ENCODE measurements around the gene ZFHX3.

The ZFHX3 gene

DNA sequence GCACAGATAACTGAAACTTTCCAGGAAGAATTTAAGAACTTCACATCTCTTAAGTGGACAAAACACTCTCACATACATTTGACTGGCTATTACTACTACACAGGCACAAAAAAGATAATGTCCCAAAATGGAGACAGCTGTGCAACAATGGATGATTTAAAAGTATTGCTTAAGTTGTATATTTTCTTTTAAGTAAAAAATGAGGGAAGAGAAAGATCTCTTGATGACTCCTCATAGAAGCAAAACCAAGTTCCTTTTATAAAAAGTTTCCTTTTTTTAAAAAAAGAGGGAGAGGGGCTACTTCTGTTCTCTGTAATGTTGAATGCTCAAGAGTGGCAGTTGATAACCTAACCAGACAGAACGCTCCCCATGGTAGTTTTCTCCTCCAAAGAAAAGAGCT is 195.5 kb downstream of the ZFHX3 start:
- Histone ChIP-seq H3K4me3 (ENCODE audit: low read depth in 1 of 2, low read length in 2 of 2) (no peak overlapping the region), H3K9ac (ENCODE audit: low read depth in 1 of 2, low read length in 2 of 2) (no peak overlapping the region), H3K36me3 (ENCODE audit: control insufficient read depth in 1 of 2, insufficient read depth in 2 of 2, low read length in 2 of 2) (no peaks in the 10 kb centered on the region), H3K9me3 (ENCODE audit: control insufficient read depth in 1 of 2, low read length in 2 of 2) (no peaks in the 10 kb centered on the region), H3K27ac (ENCODE audit: low read depth, low read length) (no peak overlapping the region), H3K27me3 (ENCODE audit: control insufficient read depth in 1 of 2, insufficient read depth in 2 of 2, low read length in 2 of 2) (no peaks in the 10 kb centered on the region), H3K4me1 (ENCODE audit: control insufficient read depth in 1 of 2, insufficient read depth in 2 of 2, low read length in 2 of 2) (peaks cover 9 to 10% of the 10 kb centered on the region in 2 donors)

GRCh38 chr16:72850853-72851252 is 197.1 kb downstream of the ZFHX3 start:
- H3K4me3 ChIP-seq (ENCODE audit: low read depth in 1 of 2, low read length in 2 of 2): no peak overlapping the region

DNA sequence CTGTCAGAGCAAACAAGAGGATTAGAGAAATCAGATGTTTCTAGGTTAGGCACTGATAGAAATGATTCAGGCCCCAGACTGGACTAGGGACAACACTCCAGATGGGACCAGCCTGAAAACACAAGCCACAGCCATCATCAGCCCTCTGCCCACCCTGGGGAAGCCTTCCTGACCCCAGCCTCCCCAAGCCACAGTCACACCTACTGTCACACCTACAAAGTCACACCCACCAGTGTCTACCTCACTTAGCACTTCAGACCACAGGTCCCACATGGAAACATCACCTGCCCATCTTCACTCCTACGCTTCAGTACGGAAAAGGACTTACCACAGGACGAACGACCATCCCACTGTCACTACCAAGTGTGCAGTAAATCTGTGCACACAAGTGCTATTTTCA is 197.9 kb downstream of the ZFHX3 start:
- Histone ChIP-seq H3K9ac (ENCODE audit: low read depth in 1 of 2, low read length in 2 of 2) (no peak overlapping the region), H3K27me3 (ENCODE audit: control insufficient read depth in 1 of 2, insufficient read depth in 2 of 2, low read length in 2 of 2) (no peaks in the 10 kb centered on the region), H3K4me3 (ENCODE audit: low read depth in 1 of 2, low read length in 2 of 2) (no peak overlapping the region), H3K9me3 (ENCODE audit: control insufficient read depth in 1 of 2, low read length in 2 of 2) (no peaks in the 10 kb centered on the region), H3K4me1 (ENCODE audit: control insufficient read depth in 1 of 2, insufficient read depth in 2 of 2, low read length in 2 of 2) (peaks cover 9 to 10% of the 10 kb centered on the region in 2 donors), H3K27ac (ENCODE audit: low read depth, low read length) (peak overlapping the region; percentile 33), H3K36me3 (ENCODE audit: control insufficient read depth in 1 of 2, insufficient read depth in 2 of 2, low read length in 2 of 2) (no peaks in the 10 kb centered on the region)

More at GRCh38 chr16:72850853-72851252, 197.1 kb downstream of the ZFHX3 start:
- Histone ChIP-seq H3K9ac (ENCODE audit: low read depth in 1 of 2, low read length in 2 of 2) (no peak overlapping the region), H3K27ac (ENCODE audit: low read depth, low read length) (no peak overlapping the region), H3K27me3 (ENCODE audit: control insufficient read depth in 1 of 2, insufficient read depth in 2 of 2, low read length in 2 of 2) (no peaks in the 10 kb centered on the region), H3K9me3 (ENCODE audit: control insufficient read depth in 1 of 2, low read length in 2 of 2) (no peaks in the 10 kb centered on the region), H3K4me1 (ENCODE audit: control insufficient read depth in 1 of 2, insufficient read depth in 2 of 2, low read length in 2 of 2) (peaks cover 9 to 10% of the 10 kb centered on the region in 2 donors), H3K36me3 (ENCODE audit: control insufficient read depth in 1 of 2, insufficient read depth in 2 of 2, low read length in 2 of 2) (no peaks in the 10 kb centered on the region)

DNA sequence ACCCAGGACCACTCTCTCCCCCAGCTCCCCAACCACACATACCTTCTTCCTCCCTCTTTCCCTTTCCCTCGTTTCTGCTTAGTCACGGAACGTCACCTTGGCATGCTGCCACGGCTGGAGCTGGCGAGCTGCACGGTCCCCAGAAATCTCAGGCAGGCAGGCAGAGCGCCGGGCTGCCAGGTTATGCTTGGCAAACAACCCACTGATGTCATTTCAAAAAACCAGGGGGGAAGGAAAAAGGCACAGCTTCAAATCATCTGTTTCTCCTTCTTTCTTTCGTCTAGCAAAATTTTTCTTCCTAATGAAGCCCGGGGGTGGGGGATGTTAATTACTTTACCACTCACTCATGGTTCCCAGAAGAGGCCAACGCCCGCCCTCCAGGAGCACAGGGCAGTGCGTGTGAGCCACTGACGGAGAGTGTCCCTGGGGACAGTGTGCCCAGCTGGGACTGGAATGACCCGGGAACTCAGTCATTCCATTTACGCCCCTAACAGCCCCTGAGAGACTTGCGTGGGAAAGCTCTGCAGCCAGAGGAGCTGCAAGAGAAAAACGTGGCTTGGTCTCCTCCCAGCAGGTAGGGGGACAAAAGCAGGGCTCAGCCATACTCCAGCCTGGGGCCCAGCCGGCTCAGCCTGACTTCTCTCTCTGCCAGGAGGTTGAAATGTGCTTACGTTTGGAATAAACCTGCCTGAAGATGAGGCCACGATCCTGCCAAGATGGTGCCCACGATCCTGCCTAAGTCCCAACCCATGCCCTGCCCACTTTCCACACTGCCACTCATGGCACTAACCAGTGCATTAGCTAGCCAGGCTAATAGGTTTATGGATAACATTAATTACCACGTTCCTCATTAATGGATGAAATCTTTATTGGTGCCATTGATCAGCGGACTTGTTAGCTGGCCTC is 198.9 kb downstream of the ZFHX3 start:
- Histone ChIP-seq H3K9me3 (ENCODE audit: control insufficient read depth in 1 of 2, low read length in 2 of 2) (no peaks in the 10 kb centered on the region), H3K27ac (ENCODE audit: low read depth, low read length) (no peak overlapping the region), H3K27me3 (ENCODE audit: control insufficient read depth in 1 of 2, insufficient read depth in 2 of 2, low read length in 2 of 2) (no peaks in the 10 kb centered on the region), H3K4me3 (ENCODE audit: low read depth in 1 of 2, low read length in 2 of 2) (peak overlapping the region in 1 of 2 donors; percentile 28), H3K36me3 (ENCODE audit: control insufficient read depth in 1 of 2, insufficient read depth in 2 of 2, low read length in 2 of 2) (no peaks in the 10 kb centered on the region), H3K4me1 (ENCODE audit: control insufficient read depth in 1 of 2, insufficient read depth in 2 of 2, low read length in 2 of 2) (peaks cover 10 to 14% of the 10 kb centered on the region in 2 donors), H3K9ac (ENCODE audit: low read depth in 1 of 2, low read length in 2 of 2) (no peak overlapping the region)

DNA sequence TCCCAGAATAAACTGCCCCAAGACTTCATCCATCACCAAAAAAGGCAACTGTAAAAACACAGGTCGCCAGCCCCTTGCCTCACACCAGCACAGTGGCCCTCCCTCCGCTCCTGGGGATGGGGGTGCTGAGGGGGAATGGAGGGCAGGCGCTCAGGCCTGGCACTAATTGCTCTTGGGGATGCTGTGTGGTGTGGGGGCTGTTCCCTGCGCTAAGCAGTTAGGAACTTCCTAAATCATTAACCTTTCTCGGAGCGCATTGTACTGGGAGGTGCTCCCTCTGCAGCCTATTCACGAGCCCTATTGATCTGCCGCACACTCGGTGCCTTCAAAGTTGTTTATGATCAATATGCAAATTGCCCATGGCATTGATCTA is 199.9 kb downstream of the ZFHX3 start:
- no peaks in the 10 kb centered on the region for H3K27me3 ChIP-seq (ENCODE audit: control insufficient read depth in 1 of 2, insufficient read depth in 2 of 2, low read length in 2 of 2)
- no peak overlapping the region for H3K27ac ChIP-seq (ENCODE audit: low read depth, low read length)
- no peak overlapping the region for H3K4me3 ChIP-seq (ENCODE audit: low read depth in 1 of 2, low read length in 2 of 2)
- peaks cover 10 to 14% of the 10 kb centered on the region in 2 donors for H3K4me1 ChIP-seq (ENCODE audit: control insufficient read depth in 1 of 2, insufficient read depth in 2 of 2, low read length in 2 of 2)
- H3K9ac ChIP-seq (ENCODE audit: low read depth in 1 of 2, low read length in 2 of 2): no peak overlapping the region
- H3K9me3 ChIP-seq (ENCODE audit: control insufficient read depth in 1 of 2, low read length in 2 of 2): no peaks in the 10 kb centered on the region
- H3K36me3 ChIP-seq (ENCODE audit: control insufficient read depth in 1 of 2, insufficient read depth in 2 of 2, low read length in 2 of 2): no peaks in the 10 kb centered on the region

DNA sequence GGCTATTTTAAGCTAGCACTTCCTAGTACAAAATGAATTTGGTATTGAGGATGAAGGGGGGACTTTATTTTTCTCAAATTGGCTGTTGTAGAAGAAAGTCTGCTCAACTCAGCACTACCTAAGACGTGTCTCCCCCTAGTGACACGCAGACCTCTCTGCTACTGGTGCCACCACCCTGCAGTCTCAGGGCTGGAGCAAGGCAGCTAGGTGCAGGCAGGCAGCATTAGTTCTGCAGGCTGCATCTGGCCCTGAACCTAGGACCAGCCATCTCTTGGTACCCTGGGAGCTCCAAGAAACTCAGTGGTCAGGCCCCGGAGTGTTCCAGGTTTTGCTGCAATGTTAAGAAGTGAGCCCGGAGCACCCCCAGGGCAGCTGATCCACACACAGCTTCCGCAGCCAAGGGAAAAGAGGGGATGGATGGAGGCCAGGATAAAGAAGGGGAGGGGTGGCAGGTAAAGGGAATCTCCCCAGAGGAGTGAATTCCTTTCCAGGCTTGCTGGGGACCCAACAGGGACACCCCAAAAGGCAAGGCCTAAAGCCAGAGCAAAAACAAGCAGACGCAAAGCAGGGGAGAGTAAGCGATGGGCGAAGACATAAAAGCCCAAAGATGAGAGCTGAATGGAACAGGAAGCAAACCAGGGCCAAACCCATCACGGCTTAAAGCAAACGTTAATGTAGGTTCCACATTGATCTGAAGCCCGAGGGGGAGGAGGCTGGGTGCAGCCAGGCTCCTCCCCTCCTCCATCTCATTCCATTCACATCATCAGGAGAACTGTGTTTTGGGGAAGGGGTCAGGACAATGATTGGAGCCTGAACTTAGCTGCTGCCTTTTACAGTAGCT is 200.5 kb downstream of the ZFHX3 start:
- no peaks in the 10 kb centered on the region for H3K27me3 ChIP-seq (ENCODE audit: control insufficient read depth in 1 of 2, insufficient read depth in 2 of 2, low read length in 2 of 2)
- no peak overlapping the region for H3K9ac ChIP-seq (ENCODE audit: low read depth in 1 of 2, low read length in 2 of 2)
- no peak overlapping the region for H3K27ac ChIP-seq (ENCODE audit: low read depth, low read length)
- H3K9me3 ChIP-seq (ENCODE audit: control insufficient read depth in 1 of 2, low read length in 2 of 2): no peaks in the 10 kb centered on the region
- peaks cover 10 to 14% of the 10 kb centered on the region in 2 donors for H3K4me1 ChIP-seq (ENCODE audit: control insufficient read depth in 1 of 2, insufficient read depth in 2 of 2, low read length in 2 of 2)
- no peak overlapping the region for H3K4me3 ChIP-seq (ENCODE audit: low read depth in 1 of 2, low read length in 2 of 2)
- H3K36me3 ChIP-seq (ENCODE audit: control insufficient read depth in 1 of 2, insufficient read depth in 2 of 2, low read length in 2 of 2): no peaks in the 10 kb centered on the region

DNA sequence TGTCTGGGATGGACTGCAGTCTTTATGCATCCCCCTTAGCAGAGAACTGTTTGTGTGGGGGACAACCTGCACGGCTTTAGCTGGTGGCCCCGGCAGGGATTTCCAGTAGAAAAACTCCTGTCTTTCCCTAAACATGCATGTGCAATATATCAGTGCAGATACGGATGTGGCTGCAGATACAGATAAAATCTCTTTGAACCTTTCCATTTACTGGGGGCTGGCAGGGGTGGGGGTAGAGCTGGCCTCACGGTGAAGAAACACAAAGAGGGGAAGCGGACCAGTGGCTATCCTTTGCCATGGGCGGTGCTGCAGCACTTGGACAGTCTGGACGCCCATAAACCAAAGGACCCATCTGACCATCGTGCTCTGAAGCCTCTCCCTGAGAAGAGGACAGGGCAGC is 201.3 kb downstream of the ZFHX3 start:
- Histone ChIP-seq H3K9ac (ENCODE audit: low read depth in 1 of 2, low read length in 2 of 2) (no peak overlapping the region), H3K27me3 (ENCODE audit: control insufficient read depth in 1 of 2, insufficient read depth in 2 of 2, low read length in 2 of 2) (no peaks in the 10 kb centered on the region), H3K9me3 (ENCODE audit: control insufficient read depth in 1 of 2, low read length in 2 of 2) (no peaks in the 10 kb centered on the region), H3K4me3 (ENCODE audit: low read depth in 1 of 2, low read length in 2 of 2) (no peak overlapping the region), H3K27ac (ENCODE audit: low read depth, low read length) (no peak overlapping the region), H3K36me3 (ENCODE audit: control insufficient read depth in 1 of 2, insufficient read depth in 2 of 2, low read length in 2 of 2) (no peaks in the 10 kb centered on the region), H3K4me1 (ENCODE audit: control insufficient read depth in 1 of 2, insufficient read depth in 2 of 2, low read length in 2 of 2) (peaks cover 10 to 14% of the 10 kb centered on the region in 2 donors)

GRCh38 chr16:72845322-72846020 is 202.5 kb downstream of the ZFHX3 start:
- Histone ChIP-seq H3K27ac (ENCODE audit: low read depth, low read length) (no peak overlapping the region), H3K27me3 (ENCODE audit: control insufficient read depth in 1 of 2, insufficient read depth in 2 of 2, low read length in 2 of 2) (no peaks in the 10 kb centered on the region), H3K9me3 (ENCODE audit: control insufficient read depth in 1 of 2, low read length in 2 of 2) (no peaks in the 10 kb centered on the region), H3K36me3 (ENCODE audit: control insufficient read depth in 1 of 2, insufficient read depth in 2 of 2, low read length in 2 of 2) (no peaks in the 10 kb centered on the region), H3K4me3 (ENCODE audit: low read depth in 1 of 2, low read length in 2 of 2) (no peak overlapping the region), H3K9ac (ENCODE audit: low read depth in 1 of 2, low read length in 2 of 2) (no peak overlapping the region), H3K4me1 (ENCODE audit: control insufficient read depth in 1 of 2, insufficient read depth in 2 of 2, low read length in 2 of 2) (peaks cover 10 to 14% of the 10 kb centered on the region in 2 donors)

DNA sequence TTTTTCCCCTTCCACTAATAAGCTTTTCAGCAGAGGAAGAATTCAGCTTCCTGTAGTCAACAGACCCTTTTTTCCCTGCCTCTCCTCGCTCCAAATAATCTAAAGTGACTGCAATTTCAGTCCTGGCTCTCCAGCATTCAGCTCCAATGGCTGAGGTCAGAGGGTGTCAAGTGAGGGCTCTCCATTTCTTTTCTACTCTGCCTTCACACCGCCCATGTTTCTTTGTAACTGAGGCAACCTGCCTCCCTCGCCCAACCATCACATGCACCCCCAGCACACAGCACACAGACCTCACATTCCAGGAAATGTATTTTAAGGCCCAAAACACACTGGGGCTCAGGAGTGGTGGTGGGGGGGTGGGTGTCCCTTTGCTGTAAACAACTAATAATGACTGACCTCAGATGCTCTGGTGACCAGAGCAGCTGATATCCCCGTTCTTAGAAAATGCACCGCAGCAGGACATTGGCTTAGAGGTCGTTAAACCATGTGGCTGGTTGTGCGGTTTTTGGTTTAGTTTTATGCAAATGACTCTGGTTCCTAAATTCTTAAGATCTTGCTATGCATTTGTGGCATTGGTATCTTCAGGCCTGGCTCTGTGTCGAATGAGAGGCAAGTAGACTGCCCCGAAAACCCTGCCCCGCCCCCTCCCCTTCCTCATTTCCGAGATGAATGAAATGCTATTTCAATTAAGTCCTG is 203.6 kb downstream of the ZFHX3 start:
- Histone ChIP-seq H3K27ac (ENCODE audit: low read depth, low read length) (no peak overlapping the region), H3K9me3 (ENCODE audit: control insufficient read depth in 1 of 2, low read length in 2 of 2) (no peaks in the 10 kb centered on the region), H3K4me1 (ENCODE audit: control insufficient read depth in 1 of 2, insufficient read depth in 2 of 2, low read length in 2 of 2) (peaks cover 6 to 14% of the 10 kb centered on the region in 2 donors)

More for the DNA sequence above, 203.6 kb downstream of the ZFHX3 start:
- H3K27me3 ChIP-seq (ENCODE audit: control insufficient read depth in 1 of 2, insufficient read depth in 2 of 2, low read length in 2 of 2): no peaks in the 10 kb centered on the region
- no peak overlapping the region for H3K9ac ChIP-seq (ENCODE audit: low read depth in 1 of 2, low read length in 2 of 2)
- no peak overlapping the region for H3K4me3 ChIP-seq (ENCODE audit: low read depth in 1 of 2, low read length in 2 of 2)
- no peaks in the 10 kb centered on the region for H3K36me3 ChIP-seq (ENCODE audit: control insufficient read depth in 1 of 2, insufficient read depth in 2 of 2, low read length in 2 of 2)

Data from duodenal mucosa (tissue), 2 donors.